Muscle layer of colon (tissue), 2 donors: Measurements from ENCODE around the gene DACT1.

Experiments used
- H3K27ac ChIP-seq: one replicate; pipeline ENCODE4 v1.7.0; 2013; ENCODE audit warnings: low read depth, mild to moderate bottlenecking, low read length, moderate library complexity
- H3K27me3 ChIP-seq, 2 donors: one replicate each; pipeline ENCODE4 v1.7.0; 2013; ENCODE audit warnings: low read length in 2 of 2, mild to moderate bottlenecking in 2 of 2; ENCODE audit not compliant: insufficient read depth in 2 of 2, control insufficient read depth in 1 of 2
- H3K36me3 ChIP-seq: one replicate; pipeline ENCODE4 v1.7.0; 2013; ENCODE audit warnings: mild to moderate bottlenecking, low read length; ENCODE audit not compliant: insufficient read depth
- H3K4me1 ChIP-seq: one replicate; pipeline ENCODE4 v1.7.0; 2013; ENCODE audit warnings: mild to moderate bottlenecking, low read length; ENCODE audit not compliant: insufficient read depth
- H3K4me3 ChIP-seq, 2 donors: one replicate each; pipeline ENCODE4 v1.7.0; 2013; ENCODE audit warnings: low read length in 2 of 2, low read depth in 1 of 2, mild to moderate bottlenecking in 1 of 2, moderate library complexity in 1 of 2
- H3K9ac ChIP-seq: one replicate; pipeline ENCODE4 v1.7.0; 2013; ENCODE audit warnings: low read length
- H3K9me3 ChIP-seq: one replicate; pipeline ENCODE4 v1.7.0; 2013; ENCODE audit warnings: mild to moderate bottlenecking, low read length
- donor health status: abdominal sarcoma.
- donor health status: Adenocarcinoma of cecum.

DACT1 gene

DNA sequence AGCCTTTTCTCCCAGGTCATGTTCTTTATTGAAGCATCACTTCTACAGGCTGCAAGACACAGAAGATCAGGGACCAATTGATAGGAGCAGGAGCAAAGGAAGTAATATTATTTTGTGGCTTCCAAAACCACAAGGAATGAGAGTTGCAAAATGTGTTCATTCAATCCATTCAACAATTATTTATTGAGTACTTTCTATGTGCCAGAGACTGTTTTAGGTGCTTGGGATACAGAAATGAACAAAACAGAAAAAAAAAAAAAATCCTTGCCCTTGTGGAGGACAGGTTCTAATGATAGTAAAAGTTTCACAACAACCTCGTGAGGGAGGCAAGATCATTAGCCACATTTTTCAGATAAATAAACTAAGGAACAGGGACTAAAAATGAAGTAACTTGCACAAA is 20.1 kb upstream of the DACT1 start:
- Histone ChIP-seq H3K4me3 (no peak overlapping the region), H3K9me3 (no peaks in the 10 kb centered on the region), H3K27me3 (no peaks in the 10 kb centered on the region), H3K27ac (no peak overlapping the region), H3K36me3 (no peaks in the 10 kb centered on the region), H3K4me1 (no peaks in the 10 kb centered on the region), H3K9ac (no peak overlapping the region)

DNA sequence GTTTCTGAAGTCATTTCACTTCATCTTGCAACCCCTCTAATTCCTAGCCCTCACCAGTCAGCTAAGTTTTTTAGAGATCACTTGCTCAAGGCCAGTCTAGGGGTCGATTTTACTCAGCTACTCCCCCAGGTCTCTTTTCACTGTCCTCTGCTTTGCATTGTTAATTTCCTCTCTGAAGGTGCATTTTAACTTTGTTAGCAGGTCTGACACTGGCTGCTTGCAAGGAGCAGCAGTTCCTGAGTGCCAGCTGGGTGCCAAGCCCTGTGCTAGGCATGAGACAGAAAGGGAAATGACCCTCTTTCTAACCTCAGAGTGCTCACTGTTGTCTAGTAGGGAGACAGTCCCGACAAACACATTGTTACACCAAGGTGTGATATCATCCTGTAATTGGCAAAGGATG is 17.8 kb upstream of the DACT1 start:
- Histone ChIP-seq H3K27ac (no peak overlapping the region), H3K4me3 (no peak overlapping the region), H3K4me1 (no peaks in the 10 kb centered on the region), H3K9ac (no peak overlapping the region), H3K9me3 (no peaks in the 10 kb centered on the region), H3K36me3 (no peaks in the 10 kb centered on the region), H3K27me3 (no peaks in the 10 kb centered on the region)

DNA sequence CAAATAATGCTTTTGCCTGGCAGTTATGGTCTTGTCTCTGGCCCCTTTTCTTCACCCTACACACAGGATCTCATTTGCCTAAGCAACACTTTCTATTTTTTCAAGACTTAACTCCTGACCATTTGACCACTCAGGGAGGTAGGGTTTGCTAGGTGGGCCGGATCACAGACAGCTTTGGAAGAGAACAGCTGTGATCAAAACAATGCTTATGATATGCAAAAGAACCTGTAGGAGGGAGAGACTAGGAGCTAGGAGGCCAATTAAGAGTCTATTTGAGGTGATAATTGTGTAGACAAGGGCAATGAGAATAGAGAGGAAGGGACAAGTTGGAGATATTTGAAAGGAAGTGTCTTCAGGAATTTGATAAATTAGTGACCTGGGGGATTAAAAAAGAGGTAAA is 12.3 kb upstream of the DACT1 start:
- H3K27ac ChIP-seq, result no peak overlapping the region
- H3K4me1 ChIP-seq, result no peaks in the 10 kb centered on the region

DNA sequence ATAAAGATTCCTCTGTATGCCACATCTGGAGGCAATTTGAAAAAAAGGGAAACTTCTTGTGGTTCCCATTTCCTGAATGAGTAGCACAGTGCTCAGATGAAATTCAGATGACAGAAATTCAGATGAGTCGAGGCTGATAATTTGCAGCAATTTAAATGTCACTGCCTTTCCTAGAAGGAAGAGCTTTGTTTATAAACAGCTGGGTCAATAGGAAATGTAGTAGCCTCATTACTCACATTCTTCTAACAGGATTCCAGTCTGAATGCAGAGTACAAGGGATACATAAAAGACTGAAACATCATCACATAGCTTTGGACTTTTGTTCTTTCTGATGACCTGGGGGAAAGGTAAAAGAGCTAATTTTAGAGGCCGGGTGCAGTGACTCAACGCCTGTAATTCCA is 11.3 kb upstream of the DACT1 start:
- Histone ChIP-seq H3K4me1 (no peaks in the 10 kb centered on the region), H3K9me3 (no peaks in the 10 kb centered on the region), H3K4me3 (no peak overlapping the region), H3K27ac (no peak overlapping the region), H3K9ac (no peak overlapping the region), H3K36me3 (no peaks in the 10 kb centered on the region), H3K27me3 (no peaks in the 10 kb centered on the region)

More for the DNA sequence above, 12.3 kb upstream of the DACT1 start:
- Histone ChIP-seq H3K9ac (no peak overlapping the region), H3K9me3 (no peaks in the 10 kb centered on the region), H3K4me3 (no peak overlapping the region), H3K27me3 (no peaks in the 10 kb centered on the region), H3K36me3 (no peaks in the 10 kb centered on the region)

DNA sequence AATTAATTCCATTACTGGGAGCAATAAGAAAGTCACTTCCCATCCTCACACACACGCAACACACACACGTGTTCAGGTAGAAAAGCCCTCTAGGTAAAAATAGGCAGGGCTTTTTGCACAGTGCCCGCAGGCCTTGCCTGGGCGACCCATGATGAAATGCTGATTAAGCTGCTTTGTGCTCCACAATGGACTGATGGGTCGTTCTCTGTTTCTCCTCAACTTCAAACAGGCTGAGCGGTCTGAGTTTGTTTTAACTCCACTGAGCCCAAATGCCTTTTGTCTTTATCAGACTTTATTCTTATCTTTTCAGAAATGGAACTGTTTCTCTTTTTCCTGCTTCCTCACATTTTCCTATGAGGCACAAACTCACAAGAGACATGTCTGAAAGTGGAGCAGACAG is 9.4 kb upstream of the DACT1 start:
- no peaks in the 10 kb centered on the region for H3K4me1 ChIP-seq
- no peak overlapping the region for H3K27ac ChIP-seq
- no peak overlapping the region for H3K9ac ChIP-seq
- H3K9me3 ChIP-seq, result no peaks in the 10 kb centered on the region
- H3K36me3 ChIP-seq, result no peaks in the 10 kb centered on the region
- H3K4me3 ChIP-seq, result no peak overlapping the region
- no peaks in the 10 kb centered on the region for H3K27me3 ChIP-seq

DNA sequence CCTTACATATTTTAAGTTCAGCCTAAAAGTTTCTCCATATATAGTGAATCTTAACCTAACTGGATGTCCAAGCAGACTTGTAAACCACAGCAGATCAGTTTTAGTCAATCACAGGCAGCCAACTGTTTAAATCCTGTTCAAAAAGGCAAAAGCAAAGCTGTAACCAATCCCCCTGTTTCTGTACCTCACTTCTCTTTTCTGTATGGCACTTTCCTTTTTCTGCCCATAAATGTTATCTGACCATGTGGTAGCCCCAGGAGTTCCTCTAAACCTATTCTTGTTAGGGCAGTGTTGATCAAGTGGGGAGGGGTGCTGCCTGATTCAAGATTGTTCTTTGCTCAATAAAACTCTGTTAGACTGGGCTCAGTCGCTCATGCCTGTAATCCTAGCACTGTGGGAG is 8.5 kb upstream of the DACT1 start:
- Histone ChIP-seq H3K27ac (no peak overlapping the region), H3K4me3 (no peak overlapping the region), H3K9me3 (no peaks in the 10 kb centered on the region), H3K9ac (no peak overlapping the region), H3K27me3 (no peaks in the 10 kb centered on the region), H3K4me1 (no peaks in the 10 kb centered on the region), H3K36me3 (no peaks in the 10 kb centered on the region)

DNA sequence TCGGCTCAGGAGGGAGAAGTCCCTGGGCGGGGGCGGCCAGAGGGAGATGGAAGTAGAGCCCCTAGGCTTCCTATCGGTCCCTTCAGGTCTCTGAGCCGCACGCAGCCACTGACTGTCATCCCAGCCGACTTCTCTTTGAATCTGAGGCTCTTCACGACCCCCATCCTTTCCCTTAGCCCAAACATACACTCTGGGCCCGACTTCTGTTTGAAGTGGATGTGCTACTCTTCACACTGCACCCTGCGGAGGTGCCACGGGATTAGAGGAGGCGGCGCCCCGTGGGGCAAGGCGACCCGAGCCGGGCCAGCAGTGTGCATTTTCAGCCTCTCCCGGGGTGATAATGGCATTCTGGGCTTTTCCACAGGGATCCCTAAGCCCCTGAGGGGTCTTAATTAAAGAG is 6.0 kb upstream of the DACT1 start:
- Histone ChIP-seq H3K9me3 (no peaks in the 10 kb centered on the region), H3K27ac (no peak overlapping the region), H3K27me3 (no peaks in the 10 kb centered on the region), H3K36me3 (no peaks in the 10 kb centered on the region), H3K4me3 (no peak overlapping the region), H3K4me1 (no peaks in the 10 kb centered on the region), H3K9ac (no peak overlapping the region)

DNA sequence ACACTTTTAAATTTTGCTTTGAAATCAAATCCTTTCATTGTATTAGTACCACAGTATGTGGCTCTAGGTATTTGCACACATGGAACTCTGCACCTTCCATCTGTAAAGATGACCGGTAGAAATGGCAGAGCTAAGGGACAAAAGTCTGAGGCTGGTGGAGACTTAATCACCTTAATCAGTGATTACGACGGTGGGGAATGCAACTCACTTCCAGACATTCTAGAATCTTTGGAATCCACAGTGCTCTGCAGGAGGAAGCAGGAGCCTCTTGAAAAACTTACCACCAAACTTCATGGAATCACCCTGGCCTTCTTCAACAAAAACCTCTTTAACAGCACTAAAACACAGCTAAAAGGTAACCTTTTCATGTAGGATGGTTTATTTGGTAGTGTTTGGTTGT is 3.9 kb upstream of the DACT1 start:
- Histone ChIP-seq H3K4me3 (no peak overlapping the region), H3K27ac (no peak overlapping the region), H3K36me3 (no peaks in the 10 kb centered on the region), H3K9ac (no peak overlapping the region), H3K9me3 (no peaks in the 10 kb centered on the region), H3K27me3 (no peaks in the 10 kb centered on the region), H3K4me1 (peaks cover 1% of the 10 kb centered on the region)

DNA sequence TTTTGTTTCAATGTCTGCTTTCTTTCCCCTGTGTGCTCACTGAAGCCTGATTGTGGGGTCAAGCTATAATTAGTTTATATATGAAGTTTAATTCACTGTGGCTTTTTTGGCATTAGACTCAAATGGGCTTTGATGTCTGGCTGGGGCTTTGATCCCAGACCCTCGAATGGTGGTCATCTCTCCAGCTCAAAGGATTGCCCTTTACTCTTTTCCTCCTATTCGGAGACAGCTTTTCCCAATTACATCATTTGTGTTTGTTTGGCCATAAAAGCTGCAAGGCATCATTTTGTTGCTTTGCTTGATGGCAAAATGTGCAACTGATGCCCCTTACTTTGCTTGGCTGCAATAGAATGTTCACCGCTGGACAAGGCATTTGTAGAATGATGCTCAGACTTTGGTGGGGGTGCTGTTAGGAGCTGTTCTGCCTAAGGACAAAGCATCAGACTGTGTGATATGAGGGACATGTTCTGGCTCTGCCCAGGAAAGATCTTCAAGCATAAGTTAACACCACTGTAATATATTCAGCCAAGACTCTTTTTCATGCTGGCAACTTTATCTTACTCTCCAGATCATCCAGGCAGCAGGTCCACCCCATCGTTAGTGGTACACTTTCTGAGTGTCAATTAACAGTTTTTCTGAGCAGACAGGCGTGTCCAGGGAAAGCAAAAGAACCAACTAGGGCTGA is 3.2 kb upstream of the DACT1 start:
- no peaks in the 10 kb centered on the region for H3K36me3 ChIP-seq
- no peak overlapping the region for H3K27ac ChIP-seq
- no peaks in the 10 kb centered on the region for H3K27me3 ChIP-seq
- H3K9ac ChIP-seq, result no peak overlapping the region
- no peaks in the 10 kb centered on the region for H3K9me3 ChIP-seq
- H3K4me1 ChIP-seq, result peaks cover 8% of the 10 kb centered on the region
- H3K4me3 ChIP-seq, result no peak overlapping the region

DNA sequence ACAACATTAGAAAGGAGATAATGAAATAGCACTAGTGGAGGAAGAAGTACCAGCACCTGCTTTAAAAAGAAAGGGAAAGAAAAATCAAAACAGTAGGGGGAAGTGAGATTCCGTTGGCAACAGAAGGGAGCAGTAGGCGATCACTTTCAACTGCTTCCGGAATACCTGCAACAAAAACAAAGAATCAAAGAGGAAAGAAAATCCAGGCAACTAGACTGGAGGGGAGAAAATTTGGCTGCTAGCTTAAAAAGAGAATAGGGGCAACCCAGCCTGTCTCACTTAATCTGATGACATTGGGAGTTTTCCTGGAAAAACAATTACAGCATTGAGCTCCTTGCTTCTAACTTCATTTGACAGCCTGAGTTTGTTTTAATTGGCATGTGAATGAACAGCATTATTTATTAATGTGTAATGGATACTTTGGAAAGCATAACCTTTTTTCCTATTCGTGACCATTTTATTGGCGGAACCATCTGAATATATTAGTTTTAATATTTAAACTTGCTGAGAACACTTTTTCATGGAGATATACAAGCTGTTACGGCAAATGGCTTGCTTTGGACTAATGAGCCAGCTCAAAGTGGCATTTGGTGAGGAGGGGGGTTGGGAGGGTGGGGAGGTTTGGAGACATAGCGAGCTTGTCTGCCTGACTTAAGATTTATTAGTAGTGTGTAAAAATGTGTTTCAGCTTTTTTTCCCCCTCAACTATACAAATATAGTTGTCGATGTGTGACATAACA is 2.5 kb upstream of the DACT1 start:
- Histone ChIP-seq H3K9ac (no peak overlapping the region), H3K27ac (no peak overlapping the region), H3K4me1 (peaks cover 15% of the 10 kb centered on the region), H3K4me3 (no peak overlapping the region), H3K36me3 (no peaks in the 10 kb centered on the region), H3K27me3 (no peaks in the 10 kb centered on the region), H3K9me3 (no peaks in the 10 kb centered on the region)

DNA sequence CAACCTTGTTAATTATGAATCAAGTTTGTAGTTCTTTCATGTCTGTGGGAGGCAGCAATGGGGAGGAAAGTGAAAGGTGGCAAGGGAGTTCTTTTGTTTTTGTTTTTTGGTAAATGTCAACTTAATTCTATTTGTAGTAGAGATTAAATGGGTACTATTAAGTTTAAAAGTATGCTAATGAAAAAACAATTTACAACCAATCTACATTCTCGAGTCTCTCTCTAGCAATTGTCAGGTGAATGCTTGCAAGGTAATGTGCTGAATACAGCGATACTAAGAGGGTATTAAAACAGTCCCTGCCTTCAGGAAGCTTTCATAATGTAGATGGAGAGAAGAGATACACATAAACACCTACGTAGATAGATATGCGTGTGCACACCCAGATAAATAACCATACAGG is 1.6 kb upstream of the DACT1 start:
- Histone ChIP-seq H3K36me3 (peaks cover 4% of the 10 kb centered on the region), H3K9me3 (no peaks in the 10 kb centered on the region), H3K4me3 (no peak overlapping the region), H3K27me3 (no peaks in the 10 kb centered on the region), H3K27ac (no peak overlapping the region), H3K9ac (no peak overlapping the region), H3K4me1 (peaks cover 15% of the 10 kb centered on the region)

DNA sequence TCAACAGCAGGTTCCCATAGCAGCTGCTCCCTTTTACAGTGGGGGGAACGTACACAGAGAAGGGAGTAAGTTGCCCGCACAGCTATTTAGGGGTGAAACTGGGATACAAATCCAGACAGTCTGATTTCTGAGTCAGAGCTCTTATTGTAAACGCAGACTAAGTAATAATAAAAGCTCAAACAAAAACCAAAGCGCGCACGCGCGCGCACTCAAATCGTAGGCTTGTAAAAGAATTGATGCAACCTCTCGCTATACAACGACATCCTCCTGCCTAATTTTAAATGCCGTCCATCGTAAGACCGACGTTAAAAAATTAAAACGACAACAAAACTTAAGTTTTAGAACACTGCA is 747 bp upstream of the DACT1 start:
- Histone ChIP-seq H3K36me3 (peaks cover 13% of the 10 kb centered on the region), H3K27me3 (no peaks in the 10 kb centered on the region), H3K4me3 (peak overlapping the region; percentile 67 to 70), H3K9ac (no peak overlapping the region), H3K4me1 (peaks cover 15% of the 10 kb centered on the region), H3K9me3 (no peaks in the 10 kb centered on the region), H3K27ac (peak overlapping the region; percentile 78)
